ENCODE results near the gene RNF126. TPM values are rescaled to one million over a fixed set of nuclear protein-coding genes. Genes with fewer than 3 reads are reported as not detected.

Gene RNF126
- total RNA-seq, 1 donor from 2014 or later = 42.6 TPM

DNA sequence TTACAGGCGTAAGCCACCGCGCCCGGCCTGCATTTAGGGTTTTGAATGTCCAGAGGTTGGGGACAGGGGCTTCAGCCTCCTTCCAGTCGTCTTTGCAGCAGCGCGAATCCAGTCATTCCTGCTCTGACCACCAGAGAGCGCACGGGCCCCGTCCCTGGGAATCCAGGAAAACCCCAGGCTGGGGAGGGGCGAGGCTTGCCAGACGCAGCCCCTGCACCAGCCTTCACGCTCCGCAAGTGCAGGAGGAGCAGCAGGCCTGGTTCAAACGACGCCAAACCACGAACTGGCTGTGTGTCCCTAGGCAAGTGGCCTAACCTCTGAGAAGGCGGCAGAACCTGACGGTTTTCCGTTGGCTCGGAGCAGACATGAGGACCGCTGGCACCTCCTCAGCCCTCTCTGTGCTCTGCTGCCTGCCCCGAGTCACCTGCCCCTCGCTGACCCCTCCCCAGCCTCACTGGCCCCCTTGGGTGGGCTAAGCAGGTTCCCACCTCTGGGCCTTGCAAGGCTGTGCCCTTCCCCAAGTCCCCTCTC lies 2.0 kb upstream of the RNF126 start:
- Histone ChIP-seq H3K36me3 (ENCODE audit: control insufficient read depth, insufficient read depth, low read length) (peaks cover 2% of the 10 kb centered on the region), H3K27me3 (ENCODE audit: control insufficient read depth, insufficient read depth, low read length) (no peaks in the 10 kb centered on the region), H3K4me3 (ENCODE audit: low read depth, low read length) (no peak overlapping the region)
- TF ChIP-seq, protein P1, sequence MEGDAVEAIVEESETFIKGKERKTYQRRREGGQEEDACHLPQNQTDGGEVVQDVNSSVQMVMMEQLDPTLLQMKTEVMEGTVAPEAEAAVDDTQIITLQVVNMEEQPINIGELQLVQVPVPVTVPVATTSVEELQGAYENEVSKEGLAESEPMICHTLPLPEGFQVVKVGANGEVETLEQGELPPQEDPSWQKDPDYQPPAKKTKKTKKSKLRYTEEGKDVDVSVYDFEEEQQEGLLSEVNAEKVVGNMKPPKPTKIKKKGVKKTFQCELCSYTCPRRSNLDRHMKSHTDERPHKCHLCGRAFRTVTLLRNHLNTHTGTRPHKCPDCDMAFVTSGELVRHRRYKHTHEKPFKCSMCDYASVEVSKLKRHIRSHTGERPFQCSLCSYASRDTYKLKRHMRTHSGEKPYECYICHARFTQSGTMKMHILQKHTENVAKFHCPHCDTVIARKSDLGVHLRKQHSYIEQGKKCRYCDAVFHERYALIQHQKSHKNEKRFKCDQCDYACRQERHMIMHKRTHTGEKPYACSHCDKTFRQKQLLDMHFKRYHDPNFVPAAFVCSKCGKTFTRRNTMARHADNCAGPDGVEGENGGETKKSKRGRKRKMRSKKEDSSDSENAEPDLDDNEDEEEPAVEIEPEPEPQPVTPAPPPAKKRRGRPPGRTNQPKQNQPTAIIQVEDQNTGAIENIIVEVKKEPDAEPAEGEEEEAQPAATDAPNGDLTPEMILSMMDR (IDR thresholded peaks at IDR 0.05; ENCODE audit: insufficient read depth, low read length, severe bottlenecking) = peak; percentile 95
- DNase-seq (ENCODE audit: low read depth) (peak; percentile 41), FAIRE-seq (no peak)

DNA sequence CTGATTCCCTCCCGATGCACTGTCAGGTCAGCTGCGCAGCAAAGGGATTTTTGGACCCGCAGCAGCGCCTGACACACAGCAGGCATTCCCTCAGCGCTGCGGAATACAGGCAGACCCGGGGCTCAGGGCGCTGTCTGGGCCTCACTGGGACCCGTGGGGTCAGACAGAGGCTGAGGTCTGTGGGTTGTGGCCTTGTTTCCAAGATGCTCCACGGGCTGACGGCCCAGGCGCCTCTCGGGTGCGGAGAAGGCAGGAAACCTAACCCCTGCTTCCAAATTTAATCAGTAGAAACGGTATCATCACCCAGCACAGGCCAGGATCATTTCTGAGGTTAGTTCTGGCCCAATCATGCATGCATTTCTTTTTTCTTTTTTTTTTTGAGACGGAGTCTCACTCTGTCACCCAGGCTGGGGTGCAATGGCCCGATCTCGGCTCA lies 686 bp upstream of the RNF126 start:
- Histone ChIP-seq H3K36me3 (ENCODE audit: control insufficient read depth, insufficient read depth, low read length) (peaks cover 3% of the 10 kb centered on the region), H3K27me3 (ENCODE audit: control insufficient read depth, insufficient read depth, low read length) (no peaks in the 10 kb centered on the region), H3K4me3 (ENCODE audit: low read depth, low read length) (peak overlapping the region; percentile 50)
- DNase-seq (ENCODE audit: low read depth) = no peak
- FAIRE-seq = no peak
- TF ChIP-seq, protein P1 (IDR thresholded peaks at IDR 0.05; ENCODE audit: insufficient read depth, low read length, severe bottlenecking) = no peak

DNA sequence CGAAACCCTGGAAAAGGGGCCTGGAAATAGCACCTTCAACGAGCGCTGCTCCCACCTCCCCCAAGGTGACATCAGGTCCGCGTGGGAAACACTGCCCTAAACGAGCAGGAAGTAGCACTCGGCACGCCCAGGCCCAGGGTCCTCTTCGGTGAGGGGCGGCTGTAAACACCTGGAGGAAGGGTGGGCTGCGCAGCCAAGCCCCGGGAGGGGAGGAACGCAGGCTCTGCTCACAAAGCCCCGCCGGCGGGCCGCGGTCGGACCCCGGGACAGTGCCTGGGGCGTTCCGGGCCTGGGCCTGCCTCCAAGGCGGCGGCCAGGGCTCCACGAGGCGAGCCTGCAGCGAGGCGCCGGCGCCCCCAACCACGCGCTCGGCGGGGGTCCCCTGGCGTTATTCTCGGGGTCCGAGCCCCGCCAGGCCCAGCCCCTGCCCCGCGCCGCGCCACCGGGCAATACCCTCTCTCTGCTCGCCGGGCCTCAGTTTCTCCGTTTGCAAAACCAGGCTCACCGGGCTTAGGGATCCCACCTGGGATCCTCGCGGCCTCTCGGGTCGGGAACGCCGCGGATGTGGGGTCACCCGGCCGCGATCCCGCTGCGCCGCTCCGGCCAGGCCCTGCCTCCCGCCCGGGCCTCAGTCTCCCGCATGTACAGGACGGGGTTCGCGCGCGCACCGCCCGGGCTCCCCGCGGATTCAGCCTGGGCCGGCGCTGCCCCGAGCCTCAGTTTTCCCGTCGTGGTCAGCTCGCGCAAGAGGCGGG lies 630 bp downstream of the RNF126 start:
- FAIRE-seq = no peak
- TF ChIP-seq, protein P1 (IDR thresholded peaks at IDR 0.05; ENCODE audit: insufficient read depth, low read length, severe bottlenecking) = no peak
- Histone ChIP-seq H3K36me3 (ENCODE audit: control insufficient read depth, insufficient read depth, low read length) (peaks cover 8% of the 10 kb centered on the region), H3K27me3 (ENCODE audit: control insufficient read depth, insufficient read depth, low read length) (no peaks in the 10 kb centered on the region), H3K4me3 (ENCODE audit: low read depth, low read length) (peak overlapping the region; percentile 93)
- DNase-seq (ENCODE audit: low read depth) = peak; percentile 47

DNA sequence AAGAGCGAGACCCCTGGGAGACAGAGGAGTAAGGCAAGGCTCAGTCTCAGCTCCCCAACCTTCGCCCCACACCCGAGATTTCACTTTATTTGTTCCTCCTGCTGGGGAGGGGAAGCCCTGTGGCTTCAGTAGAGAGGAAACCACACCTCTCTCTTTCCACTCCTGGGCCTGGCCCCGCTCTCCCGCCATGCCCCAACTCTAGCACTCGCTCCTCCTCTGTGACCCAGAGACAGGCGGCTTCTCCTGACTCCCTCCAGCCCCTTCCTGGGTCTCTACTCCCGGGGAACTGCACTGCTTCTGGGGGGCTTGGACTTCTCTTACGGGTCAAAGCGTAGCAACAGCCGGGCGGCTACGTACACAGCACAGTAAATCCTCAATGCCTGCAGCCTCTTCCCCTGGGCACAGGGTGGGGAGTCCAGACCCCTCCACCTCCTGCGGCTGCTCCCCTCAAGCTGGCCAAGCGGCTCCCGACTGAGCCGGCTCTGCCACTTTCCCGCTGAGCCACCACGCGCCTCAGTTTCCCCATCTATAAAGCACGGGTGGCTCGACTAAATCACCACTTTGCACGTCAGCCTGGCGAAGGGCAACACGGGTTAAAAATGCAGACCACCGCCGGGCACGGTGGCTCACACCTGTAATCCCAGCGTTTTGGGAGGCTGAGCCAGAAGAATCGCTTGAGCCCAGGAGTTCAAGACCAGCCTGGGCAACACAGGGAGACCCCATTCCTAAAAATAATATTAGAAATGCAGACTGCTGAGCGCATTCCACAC lies 1.4 kb downstream of the RNF126 start:
- Histone ChIP-seq H3K36me3 (ENCODE audit: control insufficient read depth, insufficient read depth, low read length) (peaks cover 11% of the 10 kb centered on the region), H3K27me3 (ENCODE audit: control insufficient read depth, insufficient read depth, low read length) (no peaks in the 10 kb centered on the region), H3K4me3 (ENCODE audit: low read depth, low read length) (peak overlapping the region; percentile 93)
- no peak for DNase-seq (ENCODE audit: low read depth)
- FAIRE-seq = no peak
- TF ChIP-seq, protein P1 (IDR thresholded peaks at IDR 0.05; ENCODE audit: insufficient read depth, low read length, severe bottlenecking) = no peak

GRCh38 chr19:660793-661426 lies 2.1 kb downstream of the RNF126 start:
- peaks cover 13% of the 10 kb centered on the region for H3K36me3 ChIP-seq (ENCODE audit: control insufficient read depth, insufficient read depth, low read length)
- TF ChIP-seq, protein P1 (IDR thresholded peaks at IDR 0.05; ENCODE audit: insufficient read depth, low read length, severe bottlenecking) = no peak
- no peaks in the 10 kb centered on the region for H3K27me3 ChIP-seq (ENCODE audit: control insufficient read depth, insufficient read depth, low read length)
- peak overlapping the region; percentile 93 for H3K4me3 ChIP-seq (ENCODE audit: low read depth, low read length)
- DNase-seq (ENCODE audit: low read depth) = no peak
- FAIRE-seq = no peak
